Type B pancreatic cell (in vitro differentiated cells): ENCODE data around the gene LRRFIP1. TPM values are rescaled to one million over a fixed set of nuclear protein-coding genes. Genes with fewer than 3 reads are reported as not detected.

Experiments
- DNase-seq: peaks from one replicate; pipeline ENCODE4 v3.0.0; 2021; ENCODE audit warnings: mixed read lengths; ENCODE audit not compliant: unreplicated experiment; ENCODE audit errors: extremely low spot score
- H3K27ac Mint-ChIP-seq: 2 replicates; pipeline ENCODE4 v1.8.0; 2021; ENCODE audit warnings: mild to moderate bottlenecking, mixed read lengths
- H3K27me3 Mint-ChIP-seq: 2 replicates; pipeline ENCODE4 v1.8.0; 2021; ENCODE audit warnings: mixed read lengths
- H3K36me3 Mint-ChIP-seq: 2 replicates; pipeline ENCODE4 v1.8.0; 2021; ENCODE audit warnings: mixed read lengths
- H3K4me1 Mint-ChIP-seq: one replicate; pipeline ENCODE4 v1.8.0; 2021; ENCODE audit warnings: mixed read lengths; ENCODE audit not compliant: unreplicated experiment
- H3K4me3 Mint-ChIP-seq: 2 replicates; pipeline ENCODE4 v1.8.0; 2021; ENCODE audit warnings: mild to moderate bottlenecking, mixed read lengths
- H3K9me3 Mint-ChIP-seq: 2 replicates; pipeline ENCODE4 v1.8.0; 2021; ENCODE audit warnings: mixed read lengths
- CTCF ChIP-seq: fragments of 200-600 bp; sonication (generic); conservative IDR thresholded peaks from 2 replicates; pipeline ENCODE4 v1.5.0; 2021; ENCODE audit warnings: antibody characterized with exemption, mild to moderate bottlenecking
- total RNA-seq: library from RNA; stranded (reverse); gene quantifications from 2 replicates; pipeline ENCODE4 v1.2.1, GENCODE V29; 2021; ENCODE audit warnings: low replicate concordance

The LRRFIP1 gene
- total RNA-seq, 1 donor from 2014 or later: 53.8 TPM

GRCh38 chr2:237720957-237721356 is 93.6 kb downstream of the LRRFIP1 start:
- Mint-ChIP-seq H3K27me3 (no peaks in the 10 kb centered on the region), H3K4me1 (peaks cover 50% of the 10 kb centered on the region), H3K36me3 (peaks cover 13% of the 10 kb centered on the region), H3K9me3 (no peaks in the 10 kb centered on the region), H3K27ac (peak overlapping the region; percentile 72), H3K4me3 (peak overlapping the region; percentile 27)
- no peak for DNase-seq
- TF ChIP-seq CTCF: no peak

- Mint-ChIP-seq H3K4me3 (peak overlapping the region; percentile 7), H3K4me1 (peaks cover 52% of the 10 kb centered on the region), H3K27ac (peak overlapping the region; percentile 72), H3K36me3 (peaks cover 13% of the 10 kb centered on the region), H3K9me3 (no peaks in the 10 kb centered on the region), H3K27me3 (no peaks in the 10 kb centered on the region)
- TF ChIP-seq CTCF: no peak
- no peak for DNase-seq
Observed at GRCh38 chr2:237721458-237721857, 94.1 kb downstream of the LRRFIP1 start.

- H3K27me3 Mint-ChIP-seq: no peaks in the 10 kb centered on the region
- peak overlapping the region; percentile 27 for H3K27ac Mint-ChIP-seq
- no peaks in the 10 kb centered on the region for H3K9me3 Mint-ChIP-seq
- TF ChIP-seq CTCF: no peak
- peaks cover 50% of the 10 kb centered on the region for H3K4me1 Mint-ChIP-seq
- no peak overlapping the region for H3K4me3 Mint-ChIP-seq
- peaks cover 13% of the 10 kb centered on the region for H3K36me3 Mint-ChIP-seq
- DNase-seq: no peak
Observed at GRCh38 chr2:237722616-237723015, 95.2 kb downstream of the LRRFIP1 start.

GRCh38 chr2:237723023-237723422 is 95.6 kb downstream of the LRRFIP1 start:
- peaks cover 13% of the 10 kb centered on the region for H3K36me3 Mint-ChIP-seq
- H3K4me3 Mint-ChIP-seq: no peak overlapping the region
- no peaks in the 10 kb centered on the region for H3K27me3 Mint-ChIP-seq
- H3K9me3 Mint-ChIP-seq: no peaks in the 10 kb centered on the region
- no peak for DNase-seq
- peaks cover 51% of the 10 kb centered on the region for H3K4me1 Mint-ChIP-seq
- no peak for TF ChIP-seq CTCF
- peak overlapping the region; percentile 86 for H3K27ac Mint-ChIP-seq

- Mint-ChIP-seq H3K27me3 (no peaks in the 10 kb centered on the region), H3K4me1 (peaks cover 48% of the 10 kb centered on the region), H3K36me3 (peaks cover 8% of the 10 kb centered on the region), H3K9me3 (no peaks in the 10 kb centered on the region), H3K27ac (peak overlapping the region; percentile 86), H3K4me3 (peak overlapping the region; percentile 26)
- TF ChIP-seq CTCF: no peak
- no peak for DNase-seq
Observed at GRCh38 chr2:237723602-237724001, 96.2 kb downstream of the LRRFIP1 start.
